Left ventricle myocardium inferior (tissue), 1 donor: Measurements from ENCODE around the gene TMEM182. TPM values are rescaled to one million over a fixed set of nuclear protein-coding genes. Genes with fewer than 3 reads are reported as not detected.

Experiments used
- DNase-seq: peaks from one replicate; pipeline ENCODE4 v3.0.0-alpha.2; 2020
- H3K27ac ChIP-seq: fragments of 200-600 bp; replicated peaks from 2 replicates; pipeline ENCODE4 v1.8.0; 2021
- H3K27me3 ChIP-seq: fragments of 200-600 bp; 2 replicates; pipeline ENCODE4 v1.8.0; 2021; ENCODE audit warnings: low read depth
- H3K36me3 ChIP-seq: fragments of 200-600 bp; 2 replicates; pipeline ENCODE4 v1.8.0; 2021
- H3K4me1 ChIP-seq: fragments of 200-600 bp; 2 replicates; pipeline ENCODE4 v1.8.0; 2021
- H3K4me3 ChIP-seq: fragments of 200-600 bp; 2 replicates; pipeline ENCODE4 v1.8.0; 2021; ENCODE audit warnings: mild to moderate bottlenecking, moderate library complexity
- H3K9me3 ChIP-seq: fragments of 200-600 bp; replicated peaks from 2 replicates; pipeline ENCODE4 v1.8.0; 2021
- intact Hi-C: fragments of 100-400 bp; cut with micrococcal nuclease; formaldehyde crosslinking; loops from one replicate; pipeline ENCODE4 v1.11.0; 2022
- total RNA-seq: library from RNA; stranded (reverse); fragmentation: NEBNext Ultra II Directional; extraction: Animal tissue kit (Norgen Biotek cat#: 25700); gene quantifications from one replicate; pipeline ENCODE4 v1.2.1, GENCODE V29; 2021
- TF ChIP-seq, protein P1 (sequence below): fragments of 200-600 bp; IDR thresholded peaks from 2 replicates; pipeline ENCODE4 v1.8.0; 2021; ENCODE audit warnings: antibody characterized with exemption, mild to moderate bottlenecking, borderline replicate concordance
- donor health status: DM: no; HTN: yes; CAD: no; lungs with severe emphysema.

TMEM182 gene
- total RNA-seq, 1 donor from 2014 or later = 174 TPM

GRCh38 chr2:102770506-102770905 lies 8.7 kb downstream of the TMEM182 start:
- H3K27me3 ChIP-seq = no peaks in the 10 kb centered on the region
- no peak overlapping the region for H3K4me3 ChIP-seq
- intact Hi-C loops = no loop called here
- peak overlapping the region; percentile 49 for H3K27ac ChIP-seq
- no peaks in the 10 kb centered on the region for H3K9me3 ChIP-seq
- DNase-seq = no peak
- peaks cover 60% of the 10 kb centered on the region for H3K4me1 ChIP-seq
- H3K36me3 ChIP-seq = no peaks in the 10 kb centered on the region
- TF ChIP-seq, protein P1, sequence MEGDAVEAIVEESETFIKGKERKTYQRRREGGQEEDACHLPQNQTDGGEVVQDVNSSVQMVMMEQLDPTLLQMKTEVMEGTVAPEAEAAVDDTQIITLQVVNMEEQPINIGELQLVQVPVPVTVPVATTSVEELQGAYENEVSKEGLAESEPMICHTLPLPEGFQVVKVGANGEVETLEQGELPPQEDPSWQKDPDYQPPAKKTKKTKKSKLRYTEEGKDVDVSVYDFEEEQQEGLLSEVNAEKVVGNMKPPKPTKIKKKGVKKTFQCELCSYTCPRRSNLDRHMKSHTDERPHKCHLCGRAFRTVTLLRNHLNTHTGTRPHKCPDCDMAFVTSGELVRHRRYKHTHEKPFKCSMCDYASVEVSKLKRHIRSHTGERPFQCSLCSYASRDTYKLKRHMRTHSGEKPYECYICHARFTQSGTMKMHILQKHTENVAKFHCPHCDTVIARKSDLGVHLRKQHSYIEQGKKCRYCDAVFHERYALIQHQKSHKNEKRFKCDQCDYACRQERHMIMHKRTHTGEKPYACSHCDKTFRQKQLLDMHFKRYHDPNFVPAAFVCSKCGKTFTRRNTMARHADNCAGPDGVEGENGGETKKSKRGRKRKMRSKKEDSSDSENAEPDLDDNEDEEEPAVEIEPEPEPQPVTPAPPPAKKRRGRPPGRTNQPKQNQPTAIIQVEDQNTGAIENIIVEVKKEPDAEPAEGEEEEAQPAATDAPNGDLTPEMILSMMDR = no peak

DNA sequence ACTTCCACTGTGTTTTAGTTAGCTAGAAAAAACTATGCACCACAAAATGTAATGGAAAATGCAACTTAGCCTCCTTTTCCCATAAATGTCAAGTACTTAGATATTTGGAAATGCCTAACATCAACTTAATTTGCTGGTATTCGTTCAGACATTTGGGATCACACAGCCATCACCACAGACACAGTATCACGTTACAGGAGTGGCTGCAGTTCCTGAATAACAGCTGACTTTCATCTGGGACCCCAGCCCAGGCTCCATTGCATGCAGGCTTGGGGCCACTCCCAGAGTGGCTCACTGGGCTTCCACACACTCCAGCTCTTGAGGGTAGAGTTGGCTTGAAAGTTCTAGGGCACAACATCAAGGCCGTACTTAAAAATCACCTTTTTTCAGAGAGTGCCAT lies 9.3 kb downstream of the TMEM182 start:
- no peaks in the 10 kb centered on the region for H3K9me3 ChIP-seq
- TF ChIP-seq, protein P1 = no peak

DNA sequence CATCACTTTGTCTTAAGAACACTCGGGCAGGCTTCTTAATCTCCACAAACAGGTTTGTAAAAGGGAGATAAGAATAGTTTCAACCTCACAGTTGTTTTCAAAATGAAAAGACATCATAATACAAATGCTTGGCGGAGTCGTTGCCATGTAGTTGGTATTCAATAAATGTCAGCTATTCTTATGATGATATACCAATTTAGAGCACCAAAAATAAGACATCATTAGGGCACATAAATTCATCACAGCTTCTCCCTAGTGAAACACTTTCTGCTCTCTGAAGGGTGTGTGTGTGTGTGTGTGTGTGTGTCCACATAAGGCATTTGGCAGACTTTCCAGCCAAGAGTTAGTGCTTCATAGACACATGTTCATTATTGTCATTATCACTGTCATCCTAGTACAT lies 10.8 kb downstream of the TMEM182 start:
- H3K4me3 ChIP-seq = no peak overlapping the region
- TF ChIP-seq, protein P1 = no peak
- DNase-seq = no peak
- intact Hi-C loops = no loop called here
- H3K9me3 ChIP-seq = no peaks in the 10 kb centered on the region
- peaks cover 41% of the 10 kb centered on the region for H3K4me1 ChIP-seq
- H3K36me3 ChIP-seq = no peaks in the 10 kb centered on the region
- peak overlapping the region; percentile 49 for H3K27ac ChIP-seq
- no peaks in the 10 kb centered on the region for H3K27me3 ChIP-seq

More for the DNA sequence above, 9.3 kb downstream of the TMEM182 start:
- intact Hi-C loops = no loop called here
- Histone ChIP-seq H3K4me3 (no peak overlapping the region), H3K36me3 (no peaks in the 10 kb centered on the region), H3K27me3 (no peaks in the 10 kb centered on the region), H3K27ac (peak overlapping the region; percentile 49), H3K4me1 (peaks cover 54% of the 10 kb centered on the region)
- DNase-seq = no peak

GRCh38 chr2:102773149-102773705 lies 11.4 kb downstream of the TMEM182 start:
- peak overlapping the region; percentile 49 for H3K27ac ChIP-seq
- TF ChIP-seq, protein P1 = no peak
- no peaks in the 10 kb centered on the region for H3K9me3 ChIP-seq
- H3K36me3 ChIP-seq = no peaks in the 10 kb centered on the region
- no peak for DNase-seq
- no peaks in the 10 kb centered on the region for H3K27me3 ChIP-seq
- no peak overlapping the region for H3K4me3 ChIP-seq
- H3K4me1 ChIP-seq = peaks cover 39% of the 10 kb centered on the region
- intact Hi-C loops = no loop called here

- H3K27me3 ChIP-seq = no peaks in the 10 kb centered on the region
- no peaks in the 10 kb centered on the region for H3K9me3 ChIP-seq
- no peak overlapping the region for H3K27ac ChIP-seq
- TF ChIP-seq, protein P1 = no peak
- no peak for DNase-seq
- H3K4me1 ChIP-seq = peaks cover 30% of the 10 kb centered on the region
- H3K36me3 ChIP-seq = no peaks in the 10 kb centered on the region
- intact Hi-C loops = no loop called here
- no peak overlapping the region for H3K4me3 ChIP-seq
Observed at GRCh38 chr2:102778260-102778659, 16.4 kb downstream of the TMEM182 start.

GRCh38 chr2:102780467-102780866 lies 18.6 kb downstream of the TMEM182 start:
- H3K4me3 ChIP-seq = no peak overlapping the region
- no peaks in the 10 kb centered on the region for H3K9me3 ChIP-seq
- no peaks in the 10 kb centered on the region for H3K36me3 ChIP-seq
- intact Hi-C loops = no loop called here
- TF ChIP-seq, protein P1 = no peak
- H3K27me3 ChIP-seq = no peaks in the 10 kb centered on the region
- DNase-seq = no peak
- H3K4me1 ChIP-seq = peaks cover 47% of the 10 kb centered on the region
- peak overlapping the region; percentile 95 for H3K27ac ChIP-seq
